Activated naive CD4-positive, alpha-beta T cell treated with anti-CD3 and anti-CD28 coated beads, Interleukin-2, amount 10 ng/mL, durations not matched to agents 7 days and 5 days (primary cell): ENCODE results near the gene VPS13C.
"Not testable (repeated sequence)": the region's sequence is repeated elsewhere in the genome, so short reads cannot be mapped to it uniquely, and the experiment has no call there.

Experiments used
- CTCF ChIA-PET: fragments of 350-600 bp; sonication (Branson Sonifier 250); formaldehyde crosslinking; loops from one replicate; lab custom pipeline; 2021; ENCODE audit warnings: antibody characterized with exemption; lab: Charles Lee
- DNase-seq: peaks from one replicate; pipeline ENCODE4 v3.0.0-alpha.2; 2020
- H3K27ac Mint-ChIP-seq: one replicate; pipeline ENCODE4 v1.8.0; 2021; ENCODE audit warnings: mild to moderate bottlenecking, moderate library complexity, mixed read lengths
- H3K27me3 Mint-ChIP-seq: one replicate; pipeline ENCODE4 v1.8.0; 2021; ENCODE audit warnings: mild to moderate bottlenecking, mixed read lengths
- H3K36me3 Mint-ChIP-seq: one replicate; pipeline ENCODE4 v1.8.0; 2021; ENCODE audit warnings: mixed read lengths
- H3K4me1 Mint-ChIP-seq: one replicate; pipeline ENCODE4 v1.8.0; 2021; ENCODE audit warnings: mixed read lengths
- H3K4me3 Mint-ChIP-seq: one replicate; pipeline ENCODE4 v1.8.0; 2021; ENCODE audit warnings: mild to moderate bottlenecking, moderate library complexity, mixed read lengths
- H3K9me3 Mint-ChIP-seq: one replicate; pipeline ENCODE4 v1.8.0; 2021; ENCODE audit warnings: mixed read lengths

Gene VPS13C

DNA sequence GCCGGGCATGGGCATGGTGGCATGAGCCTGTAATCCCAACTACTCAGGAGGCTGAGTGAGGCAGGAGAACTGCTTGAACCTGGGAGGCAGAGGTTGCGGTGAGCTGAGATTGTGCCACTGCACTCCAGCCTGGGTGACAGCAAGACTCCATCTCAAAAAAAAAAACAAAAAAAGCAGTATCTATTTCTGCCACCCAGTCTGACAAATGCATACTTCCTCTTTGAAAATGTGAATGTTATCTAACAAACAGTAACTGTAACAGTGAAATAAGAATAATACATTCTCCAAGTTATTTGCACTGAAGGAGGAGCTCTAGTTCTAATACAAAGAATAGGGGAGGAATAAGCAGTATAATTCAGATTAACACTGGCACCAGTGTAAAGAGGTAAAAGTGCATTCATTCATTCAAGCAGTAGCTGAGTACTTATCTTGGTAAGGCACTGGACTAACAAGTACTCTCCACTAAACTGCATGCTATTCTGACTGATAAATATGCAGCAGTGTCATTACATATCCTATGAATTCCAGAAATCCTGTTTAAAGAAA is 12.9 kb downstream of the VPS13C start:
- DNase-seq, result no peak
- CTCF ChIA-PET, result no interaction called here
- H3K27me3 Mint-ChIP-seq, result no peaks in the 10 kb centered on the region
- H3K4me3 Mint-ChIP-seq, result no peak overlapping the region
- H3K36me3 Mint-ChIP-seq, result peaks cover 10% of the 10 kb centered on the region
- no peak overlapping the region for H3K27ac Mint-ChIP-seq
- peaks cover 6% of the 10 kb centered on the region for H3K9me3 Mint-ChIP-seq
- peaks cover 22% of the 10 kb centered on the region for H3K4me1 Mint-ChIP-seq

DNA sequence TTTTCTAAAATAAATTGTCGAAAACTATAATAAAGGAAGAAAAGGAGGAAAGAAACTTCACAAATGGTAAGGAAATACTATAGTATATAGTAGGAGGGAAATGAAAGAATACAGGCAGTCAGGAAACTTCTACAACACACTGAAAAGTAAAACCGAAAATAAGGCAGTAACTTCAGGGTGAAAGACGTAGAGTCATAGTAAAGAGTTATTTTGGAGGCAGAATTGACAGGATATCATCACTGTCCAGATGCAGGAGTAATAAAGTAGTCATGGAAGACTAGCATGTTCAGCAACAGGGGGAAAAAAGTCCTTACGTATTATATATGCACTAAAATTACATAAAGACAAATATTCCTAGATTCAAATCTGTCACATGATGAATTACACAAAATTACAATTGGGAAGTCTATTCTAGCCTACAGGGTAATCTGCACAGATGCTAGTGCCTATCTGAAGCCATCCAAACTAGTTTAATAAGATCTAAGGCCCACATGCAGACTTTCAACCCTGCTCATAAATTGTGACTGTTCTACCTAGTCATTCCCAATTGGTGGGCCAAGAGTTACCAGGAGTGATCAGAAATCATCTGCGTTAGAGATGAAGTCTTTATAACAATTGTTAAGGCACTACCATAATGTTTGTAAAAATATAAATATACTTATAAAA is 14.0 kb downstream of the VPS13C start:
- Mint-ChIP-seq H3K4me3 (peak overlapping the region; percentile 7), H3K36me3 (peaks cover 10% of the 10 kb centered on the region), H3K4me1 (peaks cover 22% of the 10 kb centered on the region), H3K27ac (peak overlapping the region; percentile 12), H3K9me3 (peaks cover 6% of the 10 kb centered on the region), H3K27me3 (no peaks in the 10 kb centered on the region)
- CTCF ChIA-PET, result no interaction called here
- DNase-seq, result no peak

DNA sequence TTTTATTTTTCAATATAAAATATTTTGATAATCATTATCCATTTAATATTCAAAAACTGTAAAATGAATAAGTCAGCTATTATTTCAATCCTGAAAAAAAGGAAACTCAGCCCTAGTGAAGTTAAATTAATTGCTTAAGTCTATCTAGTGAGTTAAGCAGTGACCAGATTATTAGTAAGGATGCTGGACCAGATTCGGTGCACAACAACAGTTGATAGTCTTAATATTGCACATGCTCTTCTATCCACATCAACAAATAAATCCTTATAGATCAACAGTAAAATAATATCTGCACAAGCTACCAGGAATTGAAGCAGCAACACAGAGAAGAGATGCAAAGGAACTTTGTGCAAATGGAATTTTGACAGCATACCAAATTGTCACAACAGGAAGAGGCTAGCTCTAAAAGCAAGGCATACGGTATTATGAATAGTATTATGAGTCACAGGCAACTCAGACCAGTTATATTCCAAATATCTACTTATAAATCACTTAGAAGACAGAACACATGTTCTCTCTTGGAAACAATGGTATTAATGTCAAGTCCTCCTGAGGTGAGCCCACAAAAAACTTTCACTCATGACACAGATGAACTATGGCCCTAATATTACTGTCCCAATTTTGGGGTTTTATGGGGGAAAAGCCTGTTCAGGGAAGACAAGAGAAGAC is 24.9 kb downstream of the VPS13C start:
- no peaks in the 10 kb centered on the region for H3K27me3 Mint-ChIP-seq
- CTCF ChIA-PET, result interaction anchor here (1.3 kb wide), 1 partner anchor 25 kb away, joined by 3 read pairs; the partner anchor contains the start of gene VPS13C
- H3K4me3 Mint-ChIP-seq, result no peak overlapping the region
- peaks cover 39% of the 10 kb centered on the region for H3K36me3 Mint-ChIP-seq
- H3K4me1 Mint-ChIP-seq, result peaks cover 2% of the 10 kb centered on the region
- DNase-seq, result no peak
- H3K9me3 Mint-ChIP-seq, result peaks cover 4% of the 10 kb centered on the region
- H3K27ac Mint-ChIP-seq, result no peak overlapping the region

DNA sequence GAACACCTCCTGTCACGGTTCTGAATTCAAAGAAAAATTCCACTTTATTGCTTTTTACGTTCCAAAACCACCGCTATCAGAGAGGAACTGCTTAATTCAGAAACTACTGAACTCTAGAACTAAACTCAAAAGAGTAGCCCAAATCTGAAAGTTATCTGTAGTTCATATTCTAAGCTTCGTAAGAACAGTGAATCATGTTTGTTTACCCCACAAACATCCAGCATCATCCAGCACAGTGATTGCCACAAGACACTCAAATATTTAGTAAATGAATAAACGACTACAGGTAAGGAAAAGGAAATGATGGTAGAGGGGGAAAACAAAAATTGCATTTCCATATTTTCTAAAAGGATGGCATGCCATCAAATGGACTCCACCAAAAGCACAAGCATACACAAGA is 32.3 kb downstream of the VPS13C start:
- DNase-seq, result no peak
- Mint-ChIP-seq H3K4me1 (no peaks in the 10 kb centered on the region), H3K4me3 (no peak overlapping the region), H3K27me3 (no peaks in the 10 kb centered on the region), H3K36me3 (peaks cover 39% of the 10 kb centered on the region), H3K27ac (no peak overlapping the region), H3K9me3 (no peaks in the 10 kb centered on the region)
- CTCF ChIA-PET, result no interaction called here

DNA sequence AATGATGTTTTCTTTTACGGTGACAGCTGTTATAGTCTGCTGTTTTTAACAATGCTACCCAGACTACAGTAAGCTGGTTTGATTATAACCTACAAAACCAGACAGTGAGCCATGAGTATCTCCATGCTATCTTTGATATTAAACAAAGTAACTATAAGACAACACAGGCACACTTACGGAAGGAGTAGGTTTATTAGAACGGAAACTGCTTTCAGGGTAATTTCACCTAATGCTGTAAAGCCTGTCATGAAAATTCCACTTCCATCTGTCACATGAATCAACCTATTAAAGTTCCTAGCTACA is 33.0 kb downstream of the VPS13C start:
- Mint-ChIP-seq H3K27me3 (no peaks in the 10 kb centered on the region), H3K4me3 (no peak overlapping the region), H3K4me1 (no peaks in the 10 kb centered on the region), H3K36me3 (peaks cover 39% of the 10 kb centered on the region), H3K9me3 (no peaks in the 10 kb centered on the region), H3K27ac (no peak overlapping the region)
- CTCF ChIA-PET, result no interaction called here
- DNase-seq, result no peak

DNA sequence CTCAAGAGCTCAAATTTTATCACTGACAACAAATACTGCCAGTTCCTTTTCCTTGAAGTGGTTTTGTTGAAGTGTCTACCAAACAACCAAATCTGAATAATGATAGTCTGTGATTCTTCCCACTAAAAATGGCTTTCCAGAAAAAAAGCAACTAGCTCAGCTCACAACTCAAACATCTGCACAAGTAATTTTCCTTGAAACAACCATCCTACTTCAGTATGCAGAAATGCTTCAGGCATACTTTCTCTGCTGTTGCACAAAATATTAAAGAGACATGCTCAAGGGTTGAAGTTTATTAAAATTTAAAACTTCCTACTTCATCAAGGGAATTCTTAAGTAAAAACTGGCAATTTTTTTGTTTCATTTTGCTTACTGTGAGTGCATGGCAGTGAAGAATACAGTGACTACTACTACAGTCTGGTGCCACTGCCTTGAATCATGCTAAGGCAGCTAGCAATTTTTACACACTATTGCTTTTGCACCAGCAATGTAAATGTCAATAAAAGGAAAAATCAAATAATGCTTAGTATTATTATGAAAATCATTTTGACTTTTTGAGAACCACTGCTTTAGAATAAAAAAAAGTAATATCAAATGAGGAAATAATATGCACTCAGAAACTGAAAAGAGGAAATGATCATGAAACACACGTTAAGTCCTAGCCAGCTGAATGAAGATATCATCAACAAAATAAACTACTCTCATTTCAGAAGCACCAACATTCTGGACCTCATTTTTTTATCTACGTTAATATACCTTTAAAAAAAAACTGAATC is 33.6 kb downstream of the VPS13C start:
- Mint-ChIP-seq H3K9me3 (no peaks in the 10 kb centered on the region), H3K36me3 (peaks cover 43% of the 10 kb centered on the region), H3K27me3 (no peaks in the 10 kb centered on the region), H3K27ac (no peak overlapping the region), H3K4me3 (no peak overlapping the region), H3K4me1 (no peaks in the 10 kb centered on the region)
- DNase-seq, result no peak
- CTCF ChIA-PET, result no interaction called here

DNA sequence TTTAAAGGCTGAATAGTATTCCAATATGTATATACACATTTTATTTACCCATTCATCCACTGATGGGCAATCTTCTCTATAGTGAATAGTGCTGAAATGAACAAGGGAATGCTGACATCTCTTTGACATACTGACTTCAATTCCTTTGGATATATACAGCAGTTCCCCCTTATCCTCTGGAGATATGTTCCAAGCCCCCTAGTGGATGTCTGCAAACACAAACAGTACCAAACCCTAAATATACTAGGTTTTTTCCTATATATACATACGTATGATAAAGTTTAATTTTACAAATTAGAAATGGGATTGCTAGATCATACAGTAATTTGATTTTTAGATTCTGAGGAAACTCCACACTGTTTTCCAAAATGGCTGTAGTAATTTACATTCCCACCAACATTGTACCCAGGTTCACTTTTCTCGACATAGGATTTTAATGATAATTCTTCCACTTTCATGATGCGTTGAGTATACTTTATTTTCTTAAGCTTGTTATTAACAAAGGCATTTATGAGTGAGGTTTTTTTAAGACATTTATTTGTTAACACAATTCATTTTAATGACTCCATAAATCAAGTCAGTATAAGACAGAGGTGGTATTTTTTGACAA is 38.2 kb downstream of the VPS13C start:
- CTCF ChIA-PET, result no interaction called here
- no peak for DNase-seq
- Mint-ChIP-seq H3K27me3 (no peaks in the 10 kb centered on the region), H3K36me3 (peaks cover 53% of the 10 kb centered on the region), H3K27ac (no peak overlapping the region), H3K4me1 (no peaks in the 10 kb centered on the region), H3K4me3 (no peak overlapping the region), H3K9me3 (peaks cover 10% of the 10 kb centered on the region)

DNA sequence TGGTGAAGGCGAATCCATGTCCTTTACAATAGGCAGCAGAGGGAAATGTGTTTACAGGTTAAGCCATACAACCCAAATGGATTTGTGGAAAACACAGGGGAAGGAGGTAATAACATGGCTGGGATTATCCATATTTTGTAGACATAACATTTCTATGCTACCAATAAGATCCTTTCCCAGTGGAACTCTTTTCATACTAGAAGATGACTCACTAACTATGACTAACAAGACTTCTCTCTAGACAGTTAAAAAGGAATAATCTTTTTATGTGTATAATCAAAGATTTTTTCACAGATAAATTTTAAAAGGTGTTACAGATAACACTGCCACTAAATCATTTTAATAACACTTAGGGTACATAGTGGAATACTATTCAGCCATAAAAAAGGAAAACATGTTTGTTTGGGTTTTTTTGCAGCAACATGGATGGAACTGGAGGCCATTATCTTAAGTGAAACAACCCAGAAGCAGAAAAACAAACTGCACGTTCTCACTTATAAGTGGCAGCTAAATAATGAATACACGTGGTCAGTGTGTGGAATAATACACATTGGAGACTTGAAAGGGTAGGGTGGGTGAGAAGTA is 39.6 kb downstream of the VPS13C start:
- Mint-ChIP-seq H3K4me1 (no peaks in the 10 kb centered on the region), H3K9me3 (peaks cover 16% of the 10 kb centered on the region), H3K27me3 (no peaks in the 10 kb centered on the region), H3K27ac (no peak overlapping the region), H3K36me3 (peaks cover 53% of the 10 kb centered on the region), H3K4me3 (no peak overlapping the region)
- CTCF ChIA-PET, result no interaction called here
- DNase-seq, result no peak

DNA sequence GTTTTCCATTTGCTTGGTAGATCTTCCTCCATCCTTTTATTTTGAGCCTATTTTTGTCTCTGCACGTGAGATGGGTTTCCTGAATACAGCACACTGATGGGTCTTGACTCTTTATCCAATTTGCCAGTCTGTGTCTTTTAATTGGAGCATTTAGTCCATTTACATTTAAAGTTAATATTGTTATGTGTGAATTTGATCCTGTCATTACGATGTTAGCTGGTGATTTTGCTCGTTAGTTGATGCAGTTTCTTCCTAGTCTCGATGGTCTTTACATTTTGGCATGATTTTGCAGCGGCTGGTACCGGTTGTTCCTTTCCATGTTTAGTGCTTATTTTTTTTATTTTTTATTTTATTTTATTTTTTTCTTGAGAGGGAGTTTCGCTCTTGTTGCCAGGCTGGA is 54.9 kb downstream of the VPS13C start:
- H3K4me1 Mint-ChIP-seq, H3K4me3 Mint-ChIP-seq, H3K27me3 Mint-ChIP-seq, DNase-seq, H3K27ac Mint-ChIP-seq, H3K9me3 Mint-ChIP-seq, CTCF ChIA-PET: not testable (repeated sequence)
- H3K36me3 Mint-ChIP-seq, result peaks cover 31% of the 10 kb centered on the region

DNA sequence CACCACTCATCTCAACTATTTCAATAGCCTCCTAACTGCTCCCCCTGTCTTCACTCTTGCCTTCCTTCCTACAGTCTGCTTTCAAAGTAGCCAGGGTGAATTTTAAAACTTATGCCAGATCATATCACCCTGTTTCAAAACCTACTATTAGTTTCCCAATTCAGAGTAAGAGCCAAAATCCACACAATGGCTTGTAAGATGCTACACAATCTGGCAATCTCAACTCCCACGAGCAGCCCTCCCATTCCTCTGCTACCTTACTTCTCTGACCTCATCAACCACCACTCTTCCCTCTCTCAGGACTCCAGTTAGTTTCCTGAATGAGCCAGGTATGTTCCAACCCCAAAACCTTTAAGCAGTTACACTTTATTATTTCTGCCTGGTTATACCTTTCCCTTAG is 62.5 kb downstream of the VPS13C start:
- no peak for DNase-seq
- H3K27ac Mint-ChIP-seq, result peak overlapping the region; percentile 21
- no peak overlapping the region for H3K4me3 Mint-ChIP-seq
- CTCF ChIA-PET, result no interaction called here
- H3K4me1 Mint-ChIP-seq, result no peaks in the 10 kb centered on the region
- H3K36me3 Mint-ChIP-seq, result peaks cover 39% of the 10 kb centered on the region
- no peaks in the 10 kb centered on the region for H3K27me3 Mint-ChIP-seq
- H3K9me3 Mint-ChIP-seq, result no peaks in the 10 kb centered on the region

DNA sequence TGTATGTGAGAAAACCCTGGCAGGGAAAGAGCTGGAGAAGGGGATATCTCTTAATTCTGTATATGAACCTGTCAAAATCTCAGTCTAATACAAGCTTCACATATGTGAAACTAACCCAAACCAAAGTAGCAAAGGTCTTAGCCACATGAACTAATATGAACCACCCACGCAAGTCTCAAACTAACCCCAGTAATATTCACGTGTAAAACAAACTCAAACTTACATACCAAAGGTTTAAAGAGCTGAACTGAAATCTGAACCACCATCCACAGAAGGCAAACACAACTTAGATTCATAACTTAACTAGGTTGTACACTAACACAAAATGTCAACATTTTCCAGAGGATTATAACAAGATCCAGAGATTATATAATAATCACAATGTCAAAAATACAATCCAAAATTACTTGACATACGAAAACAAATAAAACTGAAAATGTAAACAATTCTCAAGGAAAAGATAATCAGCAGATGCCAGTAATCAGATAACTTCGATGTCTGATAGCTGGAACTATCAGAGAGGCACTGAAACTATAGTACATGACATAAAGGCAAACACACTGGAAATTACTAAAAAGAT is 64.1 kb downstream of the VPS13C start:
- peaks cover 41% of the 10 kb centered on the region for H3K36me3 Mint-ChIP-seq
- no peak overlapping the region for H3K27ac Mint-ChIP-seq
- DNase-seq, result no peak
- CTCF ChIA-PET, result no interaction called here
- H3K4me1 Mint-ChIP-seq, result no peaks in the 10 kb centered on the region
- no peak overlapping the region for H3K4me3 Mint-ChIP-seq
- no peaks in the 10 kb centered on the region for H3K9me3 Mint-ChIP-seq
- no peaks in the 10 kb centered on the region for H3K27me3 Mint-ChIP-seq

DNA sequence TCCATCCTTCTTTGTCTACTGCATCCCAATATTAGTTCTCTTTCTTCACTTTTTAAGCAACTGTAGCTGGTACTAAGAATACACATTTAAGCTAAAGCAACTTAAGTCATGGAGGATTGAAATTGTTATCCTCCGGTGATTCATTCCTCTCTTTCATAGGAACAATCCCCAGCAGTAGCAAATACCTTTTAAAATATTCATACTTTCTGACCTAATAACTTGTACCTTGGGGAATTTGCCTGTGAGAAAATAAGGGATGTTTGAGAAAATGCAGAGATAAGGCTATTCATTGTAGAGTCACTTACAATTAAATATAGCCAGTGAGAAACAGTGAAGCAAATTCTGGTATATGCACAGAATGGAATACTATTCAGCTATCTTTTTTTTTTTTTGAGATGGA is 66.0 kb downstream of the VPS13C start:
- no peak for DNase-seq
- Mint-ChIP-seq H3K27me3 (no peaks in the 10 kb centered on the region), H3K27ac (no peak overlapping the region), H3K4me3 (no peak overlapping the region), H3K9me3 (no peaks in the 10 kb centered on the region), H3K36me3 (peaks cover 52% of the 10 kb centered on the region), H3K4me1 (no peaks in the 10 kb centered on the region)
- CTCF ChIA-PET, result no interaction called here

DNA sequence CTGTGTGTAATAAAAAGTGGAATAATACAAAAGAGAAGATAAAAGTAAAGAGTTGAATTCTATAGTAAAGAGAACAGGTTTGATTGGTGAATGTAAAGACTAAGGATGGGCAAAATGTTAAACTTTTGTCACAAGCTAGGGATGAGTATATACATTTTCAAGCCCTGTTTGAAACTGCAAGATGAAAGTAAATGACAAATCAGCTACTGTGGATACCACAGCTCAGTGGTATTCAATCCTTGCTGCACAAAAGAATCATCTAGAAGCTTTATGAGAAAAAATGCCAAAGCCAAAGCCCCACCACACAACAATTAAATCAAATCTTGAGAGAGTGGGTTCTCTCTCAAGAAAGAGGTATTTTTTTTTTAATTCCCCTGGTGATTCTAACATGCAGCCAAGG is 67.7 kb downstream of the VPS13C start:
- CTCF ChIA-PET, result no interaction called here
- no peak for DNase-seq
- H3K9me3 Mint-ChIP-seq, result no peaks in the 10 kb centered on the region
- H3K4me1 Mint-ChIP-seq, result no peaks in the 10 kb centered on the region
- no peak overlapping the region for H3K27ac Mint-ChIP-seq
- H3K4me3 Mint-ChIP-seq, result no peak overlapping the region
- no peaks in the 10 kb centered on the region for H3K27me3 Mint-ChIP-seq
- peaks cover 57% of the 10 kb centered on the region for H3K36me3 Mint-ChIP-seq

DNA sequence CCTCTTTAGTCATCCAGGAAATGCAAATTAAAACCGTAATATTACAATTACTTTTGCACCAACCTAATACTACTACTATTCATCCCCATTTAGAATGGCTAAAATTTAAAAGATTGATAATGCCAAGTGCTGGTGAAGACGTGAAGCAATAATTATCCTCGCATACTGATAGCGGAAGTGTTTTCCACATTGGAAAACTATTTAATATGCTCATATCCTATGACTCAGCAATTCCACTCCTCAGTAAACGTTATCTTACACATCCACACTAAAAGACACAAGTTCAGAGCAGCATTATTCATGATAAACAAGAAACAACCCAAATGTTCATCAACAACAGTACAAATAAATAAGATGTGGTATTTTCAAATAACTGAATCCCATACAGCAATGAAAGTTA is 70.6 kb downstream of the VPS13C start:
- Mint-ChIP-seq H3K36me3 (peaks cover 43% of the 10 kb centered on the region), H3K27me3 (no peaks in the 10 kb centered on the region), H3K4me1 (no peaks in the 10 kb centered on the region), H3K4me3 (no peak overlapping the region), H3K9me3 (no peaks in the 10 kb centered on the region), H3K27ac (no peak overlapping the region)
- DNase-seq, result no peak
- CTCF ChIA-PET, result no interaction called here
